ENCODE measurements around the gene HOXA5. TPM values are rescaled to one million over a fixed set of nuclear protein-coding genes. Genes with fewer than 3 reads are reported as not detected.

Gene HOXA5
- total and polyA plus RNA-seq, 2 donors: 0.24 to 0.43 TPM

GRCh38 chr7:27101171-27101956 is 42.1 kb downstream of the HOXA5 start:
- H3K36me3 ChIP-seq (ENCODE audit: control insufficient read depth in 2 of 2, insufficient read depth in 2 of 2, low read length in 1 of 2): peaks cover 0 to 2% of the 10 kb centered on the region in 2 donors
- peaks cover 13 to 23% of the 10 kb centered on the region in 2 donors for H3K4me1 ChIP-seq (ENCODE audit: control insufficient read depth in 2 of 2, insufficient read depth in 2 of 2, low read length in 2 of 2)
- DNase-seq (ENCODE audit: low read depth in 6 of 9, low spot score in 9 of 9): no peak
- H3K9me3 ChIP-seq (ENCODE audit: control insufficient read depth in 2 of 2, insufficient read depth in 1 of 2, low read length in 1 of 2): peaks cover 0 to 4% of the 10 kb centered on the region in 2 donors
- peak overlapping the region; percentile 71 to 76 for H3K27ac ChIP-seq (ENCODE audit: low read depth in 1 of 2, low read length in 1 of 2)
- peaks cover 77 to 100% of the 10 kb centered on the region in 2 donors for H3K27me3 ChIP-seq (ENCODE audit: control insufficient read depth in 2 of 2, insufficient read depth in 1 of 2, low read length in 1 of 2)
- 89% methylated on average over 25 of the region's 25 CpGs for WGBS
- peak overlapping the region; percentile 14 to 30 for H3K4me3 ChIP-seq (ENCODE audit: low read length in 2 of 2)

- DNase-seq (ENCODE audit: low read depth in 6 of 9, low spot score in 9 of 9): no peak
- Histone ChIP-seq H3K27ac (ENCODE audit: low read depth in 1 of 2, low read length in 1 of 2) (peak overlapping the region; percentile 20 to 71), H3K27me3 (ENCODE audit: control insufficient read depth in 2 of 2, insufficient read depth in 1 of 2, low read length in 1 of 2) (peaks cover 77 to 100% of the 10 kb centered on the region in 2 donors)
Observed at GRCh38 chr7:27100694-27101170, 42.7 kb downstream of the HOXA5 start.

GRCh38 chr7:27099453-27100370 is 43.8 kb downstream of the HOXA5 start:
- Histone ChIP-seq H3K9me3 (ENCODE audit: control insufficient read depth in 2 of 2, insufficient read depth in 1 of 2, low read length in 1 of 2) (peaks cover 0 to 4% of the 10 kb centered on the region in 2 donors), H3K27me3 (ENCODE audit: control insufficient read depth in 2 of 2, insufficient read depth in 1 of 2, low read length in 1 of 2) (peaks cover 78 to 100% of the 10 kb centered on the region in 2 donors), H3K4me3 (ENCODE audit: low read length in 2 of 2) (no peak overlapping the region), H3K36me3 (ENCODE audit: control insufficient read depth in 2 of 2, insufficient read depth in 2 of 2, low read length in 1 of 2) (peaks cover 0 to 2% of the 10 kb centered on the region in 2 donors), H3K27ac (ENCODE audit: low read depth in 1 of 2, low read length in 1 of 2) (peak overlapping the region in 1 of 2 donors; percentile 21), H3K4me1 (ENCODE audit: control insufficient read depth in 2 of 2, insufficient read depth in 2 of 2, low read length in 2 of 2) (peaks cover 13 to 30% of the 10 kb centered on the region in 2 donors)
- WGBS: 92% methylated on average over 8 of the region's 8 CpGs
- no peak for DNase-seq (ENCODE audit: low read depth in 6 of 9, low spot score in 9 of 9)

More at GRCh38 chr7:27100694-27101170, 42.7 kb downstream of the HOXA5 start:
- Histone ChIP-seq H3K9me3 (ENCODE audit: control insufficient read depth in 2 of 2, insufficient read depth in 1 of 2, low read length in 1 of 2) (peaks cover 0 to 4% of the 10 kb centered on the region in 2 donors), H3K4me3 (ENCODE audit: low read length in 2 of 2) (peak overlapping the region; percentile 29 to 30), H3K36me3 (ENCODE audit: control insufficient read depth in 2 of 2, insufficient read depth in 2 of 2, low read length in 1 of 2) (peaks cover 0 to 2% of the 10 kb centered on the region in 2 donors), H3K4me1 (ENCODE audit: control insufficient read depth in 2 of 2, insufficient read depth in 2 of 2, low read length in 2 of 2) (peaks cover 13 to 23% of the 10 kb centered on the region in 2 donors)
- 94% methylated on average over 8 of the region's 8 CpGs for WGBS

- no peak for DNase-seq (ENCODE audit: low read depth in 6 of 9, low spot score in 9 of 9)
- H3K4me1 ChIP-seq (ENCODE audit: control insufficient read depth in 2 of 2, insufficient read depth in 2 of 2, low read length in 2 of 2): peaks cover 13 to 30% of the 10 kb centered on the region in 2 donors
- H3K9me3 ChIP-seq (ENCODE audit: control insufficient read depth in 2 of 2, insufficient read depth in 1 of 2, low read length in 1 of 2): peaks cover 0 to 4% of the 10 kb centered on the region in 2 donors
- H3K27ac ChIP-seq (ENCODE audit: low read depth in 1 of 2, low read length in 1 of 2): peak overlapping the region; percentile 61 to 64
- 22% methylated on average over 38 of the region's 38 CpGs for WGBS
- peak overlapping the region; percentile 5 to 28 for H3K4me3 ChIP-seq (ENCODE audit: low read length in 2 of 2)
- peaks cover 82 to 100% of the 10 kb centered on the region in 2 donors for H3K27me3 ChIP-seq (ENCODE audit: control insufficient read depth in 2 of 2, insufficient read depth in 1 of 2, low read length in 1 of 2)
- H3K36me3 ChIP-seq (ENCODE audit: control insufficient read depth in 2 of 2, insufficient read depth in 2 of 2, low read length in 1 of 2): peaks cover 0 to 2% of the 10 kb centered on the region in 2 donors
Observed at GRCh38 chr7:27098578-27099451, 44.7 kb downstream of the HOXA5 start.

GRCh38 chr7:27097686-27098577 is 45.5 kb downstream of the HOXA5 start:
- peaks cover 13 to 30% of the 10 kb centered on the region in 2 donors for H3K4me1 ChIP-seq (ENCODE audit: control insufficient read depth in 2 of 2, insufficient read depth in 2 of 2, low read length in 2 of 2)
- peaks cover 0 to 2% of the 10 kb centered on the region in 2 donors for H3K36me3 ChIP-seq (ENCODE audit: control insufficient read depth in 2 of 2, insufficient read depth in 2 of 2, low read length in 1 of 2)
- WGBS: 21% methylated on average over 35 of the region's 35 CpGs
- DNase-seq (ENCODE audit: low read depth in 6 of 9, low spot score in 9 of 9): no peak
- peaks cover 86 to 100% of the 10 kb centered on the region in 2 donors for H3K27me3 ChIP-seq (ENCODE audit: control insufficient read depth in 2 of 2, insufficient read depth in 1 of 2, low read length in 1 of 2)
- peak overlapping the region; percentile 5 to 66 for H3K4me3 ChIP-seq (ENCODE audit: low read length in 2 of 2)
- H3K9me3 ChIP-seq (ENCODE audit: control insufficient read depth in 2 of 2, insufficient read depth in 1 of 2, low read length in 1 of 2): no peaks in the 10 kb centered on the region
- peak overlapping the region; percentile 61 to 64 for H3K27ac ChIP-seq (ENCODE audit: low read depth in 1 of 2, low read length in 1 of 2)

- peaks cover 87 to 100% of the 10 kb centered on the region in 2 donors for H3K27me3 ChIP-seq (ENCODE audit: control insufficient read depth in 2 of 2, insufficient read depth in 1 of 2, low read length in 1 of 2)
Observed at GRCh38 chr7:27096768-27097514, 46.5 kb downstream of the HOXA5 start.

More at GRCh38 chr7:27096768-27097514, 46.5 kb downstream of the HOXA5 start:
- 2% methylated on average over 41 of the region's 41 CpGs for WGBS
- Histone ChIP-seq H3K36me3 (ENCODE audit: control insufficient read depth in 2 of 2, insufficient read depth in 2 of 2, low read length in 1 of 2) (peaks cover 0 to 2% of the 10 kb centered on the region in 2 donors), H3K4me3 (ENCODE audit: low read length in 2 of 2) (peak overlapping the region; percentile 65 to 66), H3K27ac (ENCODE audit: low read depth in 1 of 2, low read length in 1 of 2) (peak overlapping the region in 1 of 2 donors; percentile 41), H3K9me3 (ENCODE audit: control insufficient read depth in 2 of 2, insufficient read depth in 1 of 2, low read length in 1 of 2) (no peaks in the 10 kb centered on the region), H3K4me1 (ENCODE audit: control insufficient read depth in 2 of 2, insufficient read depth in 2 of 2, low read length in 2 of 2) (peaks cover 13 to 30% of the 10 kb centered on the region in 2 donors)
- no peak for DNase-seq (ENCODE audit: low read depth in 6 of 9, low spot score in 9 of 9)

Measured in thymus (tissue), 11 donors.